Measurements from ENCODE around the gene PSMG2. TPM values are rescaled to one million over a fixed set of nuclear protein-coding genes. Genes with fewer than 3 reads are reported as not detected.
A peak's percentile ranks its signal among the peaks of the same experiment; 100 is the strongest.

The PSMG2 gene
- total RNA-seq, 1 donor from 2014 or later: 41.9 TPM

DNA sequence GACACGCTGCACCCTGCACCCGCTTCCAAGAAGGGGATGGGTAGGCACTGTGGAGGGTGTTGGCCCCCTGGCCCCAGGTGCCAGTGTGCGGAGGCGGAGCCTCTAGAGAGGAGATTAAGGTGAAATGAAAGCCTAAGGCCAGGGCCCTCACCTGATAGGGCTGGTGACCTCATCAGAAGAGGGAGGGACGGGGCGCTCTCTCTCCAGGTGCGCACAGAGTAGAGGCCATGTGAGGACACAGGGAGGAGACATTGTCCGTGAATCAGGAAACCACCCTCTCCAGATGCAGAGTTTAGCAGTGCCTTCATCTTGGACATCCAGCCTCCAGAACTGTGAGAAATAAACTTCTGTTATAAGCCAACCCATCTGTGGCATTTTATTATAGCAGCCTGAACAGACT lies 62.3 kb downstream of the PSMG2 start:
- FAIRE-seq: no peak
- H3K36me3 ChIP-seq (ENCODE audit: control insufficient read depth, insufficient read depth, low read length): no peaks in the 10 kb centered on the region
- no peaks in the 10 kb centered on the region for H3K27me3 ChIP-seq (ENCODE audit: control insufficient read depth, insufficient read depth, low read length)
- TF ChIP-seq, protein P1, sequence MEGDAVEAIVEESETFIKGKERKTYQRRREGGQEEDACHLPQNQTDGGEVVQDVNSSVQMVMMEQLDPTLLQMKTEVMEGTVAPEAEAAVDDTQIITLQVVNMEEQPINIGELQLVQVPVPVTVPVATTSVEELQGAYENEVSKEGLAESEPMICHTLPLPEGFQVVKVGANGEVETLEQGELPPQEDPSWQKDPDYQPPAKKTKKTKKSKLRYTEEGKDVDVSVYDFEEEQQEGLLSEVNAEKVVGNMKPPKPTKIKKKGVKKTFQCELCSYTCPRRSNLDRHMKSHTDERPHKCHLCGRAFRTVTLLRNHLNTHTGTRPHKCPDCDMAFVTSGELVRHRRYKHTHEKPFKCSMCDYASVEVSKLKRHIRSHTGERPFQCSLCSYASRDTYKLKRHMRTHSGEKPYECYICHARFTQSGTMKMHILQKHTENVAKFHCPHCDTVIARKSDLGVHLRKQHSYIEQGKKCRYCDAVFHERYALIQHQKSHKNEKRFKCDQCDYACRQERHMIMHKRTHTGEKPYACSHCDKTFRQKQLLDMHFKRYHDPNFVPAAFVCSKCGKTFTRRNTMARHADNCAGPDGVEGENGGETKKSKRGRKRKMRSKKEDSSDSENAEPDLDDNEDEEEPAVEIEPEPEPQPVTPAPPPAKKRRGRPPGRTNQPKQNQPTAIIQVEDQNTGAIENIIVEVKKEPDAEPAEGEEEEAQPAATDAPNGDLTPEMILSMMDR (IDR thresholded peaks at IDR 0.05; ENCODE audit: insufficient read depth, low read length, severe bottlenecking): no peak
- no peak overlapping the region for H3K4me3 ChIP-seq (ENCODE audit: low read depth, low read length)
- peak; percentile 10 for DNase-seq (ENCODE audit: low read depth)

DNA sequence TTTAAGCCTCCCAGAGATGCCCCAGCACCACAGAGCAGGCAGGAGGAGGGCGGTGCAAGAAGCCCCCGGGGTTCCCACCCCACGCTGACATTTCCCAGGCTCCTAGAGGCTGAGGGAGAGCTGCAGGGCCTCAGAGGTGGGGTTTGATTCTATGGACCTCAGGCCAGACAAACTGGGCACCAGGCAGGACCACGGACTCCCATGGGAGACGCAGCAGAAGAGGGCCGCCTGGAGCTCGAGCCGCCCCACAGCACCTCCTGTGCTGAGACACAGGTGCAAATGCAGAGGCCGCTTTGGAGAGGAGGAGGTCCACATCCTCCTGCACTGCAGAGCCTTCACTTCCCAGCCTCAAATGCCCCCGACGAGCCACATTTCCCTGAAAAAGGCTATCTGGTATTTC lies 62.7 kb downstream of the PSMG2 start:
- Histone ChIP-seq H3K27me3 (ENCODE audit: control insufficient read depth, insufficient read depth, low read length) (no peaks in the 10 kb centered on the region), H3K4me3 (ENCODE audit: low read depth, low read length) (no peak overlapping the region), H3K36me3 (ENCODE audit: control insufficient read depth, insufficient read depth, low read length) (no peaks in the 10 kb centered on the region)
- no peak for DNase-seq (ENCODE audit: low read depth)
- TF ChIP-seq, protein P1 (IDR thresholded peaks at IDR 0.05; ENCODE audit: insufficient read depth, low read length, severe bottlenecking): no peak
- FAIRE-seq: no peak

DNA sequence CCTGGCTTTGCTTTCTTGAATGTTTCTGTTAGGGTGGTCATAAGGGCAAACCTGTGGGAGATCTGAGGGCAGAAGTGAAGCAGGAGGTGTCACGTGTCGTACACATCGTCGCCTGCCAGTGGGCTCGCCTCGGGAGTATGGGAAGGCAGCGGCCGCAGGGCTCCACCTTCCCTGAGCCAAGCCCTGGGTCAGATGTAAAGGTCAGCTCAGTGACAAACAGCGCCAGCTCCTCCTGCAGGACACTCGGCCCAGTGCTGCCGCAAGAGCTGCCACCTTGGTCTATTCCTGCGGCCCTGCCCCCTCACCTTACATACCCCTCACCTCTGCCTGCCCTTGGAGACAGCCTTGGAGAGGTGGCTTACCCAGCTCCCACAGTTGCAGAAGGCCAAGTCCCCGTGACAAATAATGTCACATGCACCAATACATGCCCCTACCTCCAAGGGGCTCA lies 64.2 kb downstream of the PSMG2 start:
- FAIRE-seq (no peak), DNase-seq (ENCODE audit: low read depth) (no peak)
- Histone ChIP-seq H3K27me3 (ENCODE audit: control insufficient read depth, insufficient read depth, low read length) (no peaks in the 10 kb centered on the region), H3K36me3 (ENCODE audit: control insufficient read depth, insufficient read depth, low read length) (no peaks in the 10 kb centered on the region), H3K4me3 (ENCODE audit: low read depth, low read length) (no peak overlapping the region)
- TF ChIP-seq, protein P1 (IDR thresholded peaks at IDR 0.05; ENCODE audit: insufficient read depth, low read length, severe bottlenecking): peak; percentile 11

DNA sequence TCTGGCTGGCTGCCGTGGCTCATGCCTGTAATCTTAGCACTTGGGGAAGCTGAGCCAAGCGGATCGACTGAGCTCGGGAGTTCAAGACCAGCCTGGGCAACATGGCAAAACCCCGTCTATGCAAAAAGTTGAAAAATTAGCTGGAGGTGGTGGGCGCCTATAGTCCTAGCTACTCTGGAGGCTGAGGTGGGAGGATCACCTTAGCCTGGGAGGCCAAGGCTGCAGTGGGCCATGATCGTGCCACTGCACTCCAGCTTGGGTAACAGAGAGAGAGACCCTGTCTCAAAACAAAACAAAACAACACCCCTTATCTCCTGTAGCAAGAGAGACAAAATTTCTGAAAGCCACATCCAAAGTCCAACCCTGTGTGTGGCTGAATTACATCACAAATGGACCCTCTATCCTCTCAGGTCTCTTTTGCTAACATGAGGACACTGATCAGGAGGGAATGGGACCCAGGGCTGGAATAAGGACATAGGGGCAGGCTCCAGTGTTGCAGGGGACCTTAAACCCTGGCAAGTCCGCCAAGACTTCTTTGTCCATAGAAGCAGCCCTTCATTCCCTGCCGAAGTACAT lies 64.8 kb downstream of the PSMG2 start:
- Histone ChIP-seq H3K36me3 (ENCODE audit: control insufficient read depth, insufficient read depth, low read length) (no peaks in the 10 kb centered on the region), H3K4me3 (ENCODE audit: low read depth, low read length) (no peak overlapping the region), H3K27me3 (ENCODE audit: control insufficient read depth, insufficient read depth, low read length) (no peaks in the 10 kb centered on the region)
- no peak for DNase-seq (ENCODE audit: low read depth)
- TF ChIP-seq, protein P1 (IDR thresholded peaks at IDR 0.05; ENCODE audit: insufficient read depth, low read length, severe bottlenecking): no peak
- no peak for FAIRE-seq

DNA sequence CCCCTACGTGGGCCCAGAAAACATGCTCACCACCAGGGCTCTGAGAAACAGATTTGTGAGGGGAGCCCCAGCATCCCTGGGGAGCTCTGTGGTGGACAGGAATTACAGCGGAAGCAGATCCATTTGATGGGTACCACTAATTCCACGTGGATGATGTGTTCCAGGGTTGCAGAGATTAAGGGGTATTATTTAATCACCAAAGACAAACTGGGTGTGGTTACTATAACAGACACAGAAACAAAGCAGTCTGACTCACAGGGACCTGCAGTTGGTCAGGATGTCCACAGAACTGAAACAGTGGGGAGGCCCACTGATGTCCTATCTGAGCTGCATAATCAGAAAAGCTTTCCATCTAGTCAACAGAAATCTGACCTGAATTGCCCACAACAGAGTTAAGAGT lies 65.8 kb downstream of the PSMG2 start:
- TF ChIP-seq, protein P1 (IDR thresholded peaks at IDR 0.05; ENCODE audit: insufficient read depth, low read length, severe bottlenecking): no peak

DNA sequence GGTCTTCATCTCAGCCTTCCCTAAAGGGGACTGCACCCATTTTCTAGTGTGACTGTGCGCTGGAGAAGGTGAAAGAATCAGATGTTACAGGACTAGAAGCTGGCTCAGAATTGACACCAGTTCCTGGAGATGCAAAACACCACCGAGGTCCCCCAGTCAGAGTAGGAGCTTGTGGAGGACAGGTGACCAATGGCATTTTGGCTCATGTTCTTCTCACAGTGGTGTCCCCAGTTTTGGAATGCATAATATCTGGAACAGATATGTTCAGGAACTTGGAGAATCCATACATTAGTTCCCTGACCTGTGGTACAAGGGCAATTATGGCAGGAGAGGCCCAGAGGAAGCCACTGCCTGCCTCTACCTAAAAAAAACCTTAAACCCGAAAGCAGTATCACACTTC lies 66.3 kb downstream of the PSMG2 start:
- DNase-seq (ENCODE audit: low read depth): no peak
- Histone ChIP-seq H3K36me3 (ENCODE audit: control insufficient read depth, insufficient read depth, low read length) (no peaks in the 10 kb centered on the region), H3K27me3 (ENCODE audit: control insufficient read depth, insufficient read depth, low read length) (no peaks in the 10 kb centered on the region), H3K4me3 (ENCODE audit: low read depth, low read length) (no peak overlapping the region)
- FAIRE-seq: no peak
- TF ChIP-seq, protein P1 (IDR thresholded peaks at IDR 0.05; ENCODE audit: insufficient read depth, low read length, severe bottlenecking): no peak

More for the DNA sequence above, 65.8 kb downstream of the PSMG2 start:
- DNase-seq (ENCODE audit: low read depth): peak; percentile 61
- H3K36me3 ChIP-seq (ENCODE audit: control insufficient read depth, insufficient read depth, low read length): no peaks in the 10 kb centered on the region
- no peak for FAIRE-seq
- H3K27me3 ChIP-seq (ENCODE audit: control insufficient read depth, insufficient read depth, low read length): no peaks in the 10 kb centered on the region
- no peak overlapping the region for H3K4me3 ChIP-seq (ENCODE audit: low read depth, low read length)

All from bronchial epithelial cell (primary cell).